ENCODE data around the gene WFDC1.

Gene WFDC1

DNA sequence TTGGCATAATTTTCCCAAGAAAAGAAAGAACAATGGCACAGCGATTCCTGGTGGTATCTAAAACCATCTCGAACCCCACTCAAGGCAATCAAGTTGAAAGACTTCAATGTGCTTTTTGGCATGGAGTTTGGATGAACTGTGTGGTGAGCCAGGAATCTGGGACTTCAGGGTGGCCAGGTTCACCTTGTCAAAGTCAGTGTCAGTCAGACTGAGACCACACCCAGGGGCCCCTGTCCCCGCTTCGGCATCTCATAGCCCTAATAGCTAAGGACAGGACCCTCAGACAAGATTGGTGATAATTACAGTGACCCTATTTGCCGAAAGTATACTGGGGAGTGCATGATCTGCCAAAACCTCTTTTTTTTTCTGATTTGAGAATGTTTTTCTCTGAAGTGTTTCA is 25.8 kb downstream of the WFDC1 start:
- TF ChIP-seq, protein P1, sequence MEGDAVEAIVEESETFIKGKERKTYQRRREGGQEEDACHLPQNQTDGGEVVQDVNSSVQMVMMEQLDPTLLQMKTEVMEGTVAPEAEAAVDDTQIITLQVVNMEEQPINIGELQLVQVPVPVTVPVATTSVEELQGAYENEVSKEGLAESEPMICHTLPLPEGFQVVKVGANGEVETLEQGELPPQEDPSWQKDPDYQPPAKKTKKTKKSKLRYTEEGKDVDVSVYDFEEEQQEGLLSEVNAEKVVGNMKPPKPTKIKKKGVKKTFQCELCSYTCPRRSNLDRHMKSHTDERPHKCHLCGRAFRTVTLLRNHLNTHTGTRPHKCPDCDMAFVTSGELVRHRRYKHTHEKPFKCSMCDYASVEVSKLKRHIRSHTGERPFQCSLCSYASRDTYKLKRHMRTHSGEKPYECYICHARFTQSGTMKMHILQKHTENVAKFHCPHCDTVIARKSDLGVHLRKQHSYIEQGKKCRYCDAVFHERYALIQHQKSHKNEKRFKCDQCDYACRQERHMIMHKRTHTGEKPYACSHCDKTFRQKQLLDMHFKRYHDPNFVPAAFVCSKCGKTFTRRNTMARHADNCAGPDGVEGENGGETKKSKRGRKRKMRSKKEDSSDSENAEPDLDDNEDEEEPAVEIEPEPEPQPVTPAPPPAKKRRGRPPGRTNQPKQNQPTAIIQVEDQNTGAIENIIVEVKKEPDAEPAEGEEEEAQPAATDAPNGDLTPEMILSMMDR (IDR thresholded peaks at IDR 0.05; ENCODE audit: extremely low read depth, missing control alignments) = no peak
- DNase-seq (ENCODE audit: low spot score) = no peak

GRCh38 chr16:84321932-84322331 is 27.3 kb downstream of the WFDC1 start:
- TF ChIP-seq, protein P1 (IDR thresholded peaks at IDR 0.05; ENCODE audit: extremely low read depth, missing control alignments) = no peak
- no peak for DNase-seq (ENCODE audit: low spot score)

- TF ChIP-seq, protein P1 (IDR thresholded peaks at IDR 0.05; ENCODE audit: extremely low read depth, missing control alignments) = no peak
- no peak for DNase-seq (ENCODE audit: low spot score)
These were observed 28.1 kb downstream of the WFDC1 start for GRCh38 chr16:84322749-84323148.

GRCh38 chr16:84323606-84324005 is 28.9 kb downstream of the WFDC1 start:
- DNase-seq (ENCODE audit: low spot score) = no peak
- TF ChIP-seq, protein P1 (IDR thresholded peaks at IDR 0.05; ENCODE audit: extremely low read depth, missing control alignments) = no peak

DNA sequence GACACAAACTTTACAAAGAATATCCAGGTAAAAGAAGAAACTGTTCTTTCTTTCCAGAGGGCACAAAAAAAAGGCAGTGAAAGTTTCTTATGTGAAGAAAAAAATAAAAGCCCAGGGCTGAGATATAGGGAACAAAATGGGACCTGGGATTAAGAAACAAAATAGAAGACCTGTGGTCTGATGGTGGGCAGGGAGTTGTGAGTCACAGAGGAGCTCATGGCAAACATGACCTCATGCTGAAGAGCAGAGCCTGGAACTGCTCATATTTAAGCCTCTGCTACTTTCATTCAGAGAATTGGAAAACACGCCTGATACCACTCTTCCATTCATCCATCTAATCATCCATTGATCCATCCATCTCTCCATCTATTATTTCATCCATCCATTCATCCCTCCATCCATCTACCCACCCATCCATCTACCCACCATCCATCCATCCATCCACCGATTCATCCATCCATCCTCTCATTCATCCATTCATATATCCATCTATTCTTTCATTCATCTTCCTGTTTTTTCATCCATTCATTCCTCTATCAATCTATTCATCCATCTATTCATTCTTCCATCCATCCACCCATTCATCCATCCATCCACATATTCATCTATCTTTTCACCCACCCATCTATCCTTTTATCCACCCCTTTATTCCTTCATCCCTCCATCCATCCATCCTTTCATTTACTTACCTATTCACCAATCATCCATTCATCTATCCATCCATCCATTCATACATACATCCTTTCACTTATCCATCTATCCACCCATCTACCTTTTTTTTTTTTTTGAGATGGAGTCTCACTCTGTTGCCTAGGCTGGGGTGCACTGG is 30.0 kb downstream of the WFDC1 start:
- TF ChIP-seq, protein P1 (IDR thresholded peaks at IDR 0.05; ENCODE audit: extremely low read depth, missing control alignments) = no peak
- DNase-seq (ENCODE audit: low spot score) = no peak

GRCh38 chr16:84326545-84326944 is 31.9 kb downstream of the WFDC1 start:
- DNase-seq (ENCODE audit: low spot score) = no peak
- TF ChIP-seq, protein P1 (IDR thresholded peaks at IDR 0.05; ENCODE audit: extremely low read depth, missing control alignments) = no peak

DNA sequence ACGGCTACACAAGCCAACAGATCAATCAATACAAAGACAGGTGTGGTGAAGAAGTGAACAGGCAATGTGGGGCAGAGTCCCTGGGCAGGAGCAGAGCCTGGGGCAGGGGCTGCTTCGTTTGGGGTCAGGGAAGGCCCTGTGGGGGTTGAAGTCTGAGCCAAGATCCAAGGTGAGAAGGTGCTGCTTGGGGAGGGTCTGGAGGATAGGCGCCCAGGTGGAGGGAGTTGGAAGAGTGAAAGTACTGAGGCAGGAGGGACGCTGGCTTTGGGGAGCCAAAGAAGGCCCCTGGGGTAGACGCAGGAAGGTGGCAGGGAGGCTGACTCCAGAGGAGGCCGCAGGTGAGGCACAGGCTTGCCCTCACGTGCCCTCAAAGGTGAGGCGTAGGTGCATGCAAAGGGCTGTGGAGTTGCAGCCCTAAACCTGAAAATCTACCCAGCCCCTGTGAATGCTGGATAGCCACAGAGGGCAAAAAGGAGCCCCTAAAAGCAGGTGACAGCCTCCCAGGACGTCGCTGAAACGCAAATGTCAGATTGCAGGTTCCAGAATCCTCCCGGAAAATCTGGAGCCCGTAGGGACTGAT is 33.3 kb downstream of the WFDC1 start:
- DNase-seq (ENCODE audit: low spot score) = no peak
- TF ChIP-seq, protein P1 (IDR thresholded peaks at IDR 0.05; ENCODE audit: extremely low read depth, missing control alignments) = no peak

Measured in GM20000 (cell line).